K562 (cell line): Measurements from ENCODE around the gene ARHGAP15. TPM values are rescaled to one million over a fixed set of nuclear protein-coding genes. Genes with fewer than 3 reads are reported as not detected.

Experiments used
- ATAC-seq: fragments of 200-7000 bp; cut with Tn5 transposase; 3 replicates; pipeline ENCODE4 v1.9.1; 2020; ENCODE audit warnings: moderate library complexity
- BruUV-seq: library from RNA; stranded (reverse); fragments of 400-500 nt; replicated peaks from 2 replicates; lab custom pipeline; 2021; lab: Mats Ljungman, UMichigan
- CTCF ChIA-PET: fragments of 300-600 bp; formaldehyde crosslinking; extraction: SDS; loops from one replicate; lab custom pipeline; 2021; ENCODE audit warnings: low intra/inter-chr PET ratio; lab: Yijun Ruan, JAX
- POLR2A ChIA-PET: fragments of 300-600, 350-650 bp; sonication (Branson Sonifier 250); formaldehyde crosslinking; extraction: SDS; loops from one replicate; lab custom pipeline; 2021; ENCODE audit warnings: antibody characterized with exemption, inconsistent platforms; lab: Yijun Ruan, JAX
- DNase-seq, 4 experiments: peaks; one replicate each; pipeline versions ENCODE4 v3.0.0 to v3.0.0-alpha.2; 2011 to 2018; ENCODE audit warnings: low spot score in 3 of 4, mixed read lengths in 3 of 4; ENCODE audit errors: extremely low read depth in 1 of 4
- FAIRE-seq: peaks from 2 replicates; lab custom pipeline; 2011; peaks lifted over from hg19 to GRCh38; lab: Jason Lieb, UNC
- H2AFZ ChIP-seq: 2 replicates; pipeline ENCODE4 v1.6.0; 2011; ENCODE audit warnings: low read depth, low read length, control low read depth, inconsistent platforms
- H3K27ac ChIP-seq: fragments of 200-600 bp; 3 replicates; pipeline ENCODE4 v1.8.0; 2011; ENCODE audit warnings: low read depth, mild to moderate bottlenecking, control low read depth, inconsistent platforms, low read length, moderate library complexity, mixed read lengths; ENCODE audit errors: extremely low read depth
- H3K27me3 ChIP-seq, 2 experiments: fragments of 300-600 bp in 1 of 2; 2 replicates in 1 of 2; 3 replicates in 1 of 2; pipeline versions ENCODE4 v1.6.0 to v1.8.0; 2011; ENCODE audit warnings: inconsistent platforms in 2 of 2, low read length in 2 of 2, mild to moderate bottlenecking in 1 of 2, mixed read lengths in 1 of 2, moderate library complexity in 1 of 2; ENCODE audit not compliant: control insufficient read depth in 2 of 2, insufficient read depth in 2 of 2
- H3K36me3 ChIP-seq: fragments of 300-600 bp; 3 replicates; pipeline ENCODE4 v1.8.0; 2011; ENCODE audit warnings: mild to moderate bottlenecking, low read length, inconsistent platforms; ENCODE audit not compliant: control insufficient read depth, insufficient read depth
- H3K4me1 ChIP-seq, 2 experiments: fragments of 200-600 bp in 1 of 2; replicated peaks in 1 of 2; 2 replicates in 1 of 2; 3 replicates in 1 of 2; pipeline versions ENCODE4 v1.5.1 to v1.8.0; 2011; ENCODE audit warnings: inconsistent platforms in 2 of 2, low read length in 2 of 2, mild to moderate bottlenecking in 1 of 2, mixed read lengths in 1 of 2, moderate library complexity in 1 of 2; ENCODE audit not compliant: control insufficient read depth in 2 of 2, insufficient read depth in 2 of 2
- H3K4me2 ChIP-seq: 2 replicates; pipeline ENCODE4 v1.6.1; 2011; ENCODE audit warnings: low read length, control low read depth, inconsistent platforms, mixed read lengths; ENCODE audit not compliant: insufficient read depth
- H3K4me3 ChIP-seq: fragments of 200-600 bp; sonication (generic), shearing (Covaris generic); 2 replicates; pipeline ENCODE4 v1.5.1; 2016; ENCODE audit warnings: control low read depth, inconsistent platforms
- H3K79me2 ChIP-seq: fragments of 200-600 bp; 3 replicates; pipeline ENCODE4 v1.8.0; 2011; ENCODE audit warnings: low read length, inconsistent platforms; ENCODE audit not compliant: control insufficient read depth, insufficient read depth
- H3K9ac ChIP-seq, 2 experiments: 2 replicates each; pipeline versions ENCODE4 v1.6.0 to v1.6.1; 2011; ENCODE audit warnings: low read depth in 2 of 2, low read length in 2 of 2, control low read depth in 1 of 2, inconsistent platforms in 1 of 2, mild to moderate bottlenecking in 1 of 2, mixed read lengths in 1 of 2; ENCODE audit not compliant: insufficient read depth in 1 of 2
- H3K9me1 ChIP-seq: one replicate; pipeline ENCODE4 v1.6.0; 2011; ENCODE audit warnings: inconsistent platforms, mild to moderate bottlenecking, low read length, moderate library complexity; ENCODE audit not compliant: control insufficient read depth, insufficient read depth
- H3K9me3 ChIP-seq: replicated peaks from 2 replicates; pipeline ENCODE4 v1.5.1; 2011; ENCODE audit warnings: low read depth, low read length, inconsistent platforms; ENCODE audit not compliant: control insufficient read depth, insufficient read depth
- H4K20me1 ChIP-seq: replicated peaks from 2 replicates; pipeline ENCODE4 v1.6.1; 2011; ENCODE audit warnings: low read length, inconsistent platforms, mixed read lengths; ENCODE audit not compliant: control insufficient read depth, insufficient read depth
- ARID3A ChIP-seq: IDR thresholded peaks from 2 replicates; pipeline ENCODE4 v1.6.1; 2012; ENCODE audit warnings: low read depth, low read length, improper control_type of control experiment, borderline replicate concordance
- HDAC1 ChIP-seq, 2 experiments: fragments of 450-650 bp; IDR thresholded peaks; 2 replicates each; pipeline ENCODE4 v1.6.1; 2016 to 2017; ENCODE audit warnings: inconsistent platforms in 1 of 2, mild to moderate bottlenecking in 1 of 2, moderate library complexity in 1 of 2
- IRF2 ChIP-seq: sonication (generic); formaldehyde crosslinking; IDR thresholded peaks from 2 replicates; pipeline ENCODE4 v1.8.1; 2022; ENCODE audit warnings: mild to moderate bottlenecking, missing genetic modification reagents
- MEF2A ChIP-seq: IDR thresholded peaks from 2 replicates; pipeline ENCODE4 v1.6.1; 2011; ENCODE audit warnings: low read depth, mild to moderate bottlenecking, low read length, moderate library complexity; ENCODE audit not compliant: control insufficient read depth
- MXI1 ChIP-seq: IDR thresholded peaks from 2 replicates; pipeline ENCODE4 v1.6.1; 2011; ENCODE audit warnings: low read depth, mild to moderate bottlenecking, improper control_type of control experiment, low read length
- POLR3A ChIP-seq: IDR thresholded peaks from 2 replicates; pipeline ENCODE4 v1.6.1; 2011; ENCODE audit warnings: borderline replicate concordance, mild to moderate bottlenecking, moderate library complexity; ENCODE audit not compliant: insufficient read length, insufficient read depth; ENCODE audit errors: extremely low read depth
- SP2 ChIP-seq: IDR thresholded peaks from 2 replicates; pipeline ENCODE4 v1.6.1; 2011; ENCODE audit warnings: mild to moderate bottlenecking, low read depth, low read length, moderate library complexity; ENCODE audit not compliant: poor library complexity, severe bottlenecking; ENCODE audit errors: extremely low read depth
- SRSF3 ChIP-seq: fragments of 200-400 bp; formaldehyde crosslinking; IDR thresholded peaks from 2 replicates; pipeline ENCODE4 v1.6.1; 2016; ENCODE audit warnings: mild to moderate bottlenecking, low read length, moderate library complexity; ENCODE audit not compliant: insufficient read depth
- STAT5A ChIP-seq: IDR thresholded peaks from 2 replicates; pipeline ENCODE4 v1.6.1; 2012; ENCODE audit warnings: low read length, inconsistent platforms, borderline replicate concordance
- TBP ChIP-seq: optimal IDR thresholded peaks from 2 replicates; pipeline ENCODE3; 2011; ENCODE audit warnings: low read depth, low read length, improper control_type of control experiment
- ZBTB9 ChIP-seq: fragments of 450-650 bp; formaldehyde crosslinking; IDR thresholded peaks from 2 replicates; pipeline ENCODE4 v1.4.0; 2020; ENCODE audit warnings: mild to moderate bottlenecking, moderate library complexity
- ZNF121 ChIP-seq: sonication (generic); formaldehyde crosslinking; conservative IDR thresholded peaks from 2 replicates; pipeline ENCODE4 v1.8.0; 2022; ENCODE audit warnings: missing genetic modification reagents
- ZNF174 ChIP-seq: fragments of 250-450 bp; sonication (Bioruptor Pico); IDR thresholded peaks from 2 replicates; pipeline ENCODE4 v1.4.0; 2020; ENCODE audit warnings: mild to moderate bottlenecking
- ZNF707 ChIP-seq: fragments of 250-450 bp; sonication (Bioruptor Pico); conservative IDR thresholded peaks from 2 replicates; pipeline ENCODE4 v1.8.0; 2022; ENCODE audit warnings: inconsistent platforms, mild to moderate bottlenecking, moderate library complexity
- WGBS: fragments of 100-300 bp; shearing (Covaris generic); methylation state at CpG from one replicate; pipeline ENCODE4 v1.1.6; 2016; ENCODE audit warnings: low coverage, mixed read lengths; ENCODE audit not compliant: insufficient coverage; ENCODE audit errors: missing lambda C conversion rate; 5-methylcytosine and 5-hydroxymethylcytosine counted together
- in situ Hi-C: fragments of 300-500 bp; cut with MboI; formaldehyde crosslinking; loops from 4 replicates; pipeline ENCODE4 v1.15.0; 2018; ENCODE audit warnings: inconsistent platforms, mixed read lengths
- intact Hi-C: fragments of 100-400 bp; cut with micrococcal nuclease; formaldehyde crosslinking; loops from 2 replicates; pipeline ENCODE4 v1.14.2; 2022
- polyA plus RNA-seq, 8 experiments: library from polyadenylated mRNA; depleted of rRNA in 4 of 8; stranded (reverse) in 5 of 8; unstranded in 3 of 8; fragments of >200 nt; fragmentation: Nextera tagmentation in 2 of 8; fragmentation: Illumina TruSeq in 1 of 8; extraction: Ambion mirVana in 2 of 8; extraction: Trizol in 1 of 8; gene quantifications; 2 replicates each; pipeline versions ENCODE4 v1.2.1 to v1.2.3, GENCODE V29; 2011 to 2014; ENCODE audit warnings: inconsistent platforms in 1 of 8, missing spikeins in 1 of 8
- total RNA-seq, 7 experiments: library from RNA; depleted of rRNA in 6 of 7; stranded (reverse); fragments of >200 nt in 6 of 7; fragmentation: Illumina TruSeq in 2 of 7; extraction: Trizol in 2 of 7; gene quantifications; 2 replicates each; pipeline versions ENCODE4 v1.2.1 to v1.2.3, GENCODE V29; 2011 to 2021; ENCODE audit warnings: low replicate concordance in 1 of 7

ARHGAP15 gene
- total and polyA plus RNA-seq, 9 of the 15 experiments (the other 6 are each of a cell fraction or from before 2014, with no cell fraction given) = 1.5 to 17.9 (median 7.9) TPM

- no TSS peak for BruUV-seq
- POLR2A ChIA-PET = interaction anchor here (1.0 kb wide), 1 partner anchor 12 kb away, joined by 3 read pairs; no protein-coding TSS in a partner anchor
Observed at GRCh38 chr2:143690235-143690634, 561.0 kb downstream of the ARHGAP15 start.

GRCh38 chr2:143691121-143691520, 561.9 kb downstream of the ARHGAP15 start:
- POLR2A ChIA-PET = interaction anchor here (0.8 kb wide), 1 partner anchor 1498 kb away, joined by 3 read pairs; no protein-coding TSS in a partner anchor
- FAIRE-seq = no peak
- Histone ChIP-seq H3K9me1 (no peaks in the 10 kb centered on the region), H3K36me3 (no peaks in the 10 kb centered on the region), H3K27me3 (no peaks in the 10 kb centered on the region), H3K27ac (no peak overlapping the region), H3K79me2 (no peaks in the 10 kb centered on the region), H3K4me3 (no peak overlapping the region), H4K20me1 (no peaks in the 10 kb centered on the region), H3K9me3 (no peaks in the 10 kb centered on the region), H3K4me2 (no peak overlapping the region), H2AFZ (peak overlapping the region; percentile 22), H3K4me1 (peaks cover 0 to 4% of the 10 kb centered on the region in 2 experiments; a peak in 2 of 5 replicates), H3K9ac (no peak overlapping the region)
- in situ Hi-C loops (no loop called here), intact Hi-C loops (no loop called here)
- ATAC-seq = no peak
- 58% methylated on average over 3 of the region's 4 CpGs for WGBS
- CTCF ChIA-PET = no interaction called here
- BruUV-seq = no TSS peak
- DNase-seq = no peak
- TF ChIP-seq SRSF3 (no peak), POLR3A (no peak), ZBTB9 (CRISPR knock-in tag) (no peak), STAT5A (no peak), MXI1 (no peak), HDAC1 (IDR thresholded peaks at IDR 0.05) (no peak), ZNF121 (CRISPR knock-in tag) (no peak), ARID3A (no peak), TBP (no peak), SP2 (no peak), ZNF174 (no peak), ZNF707 (CRISPR knock-in tag) (no peak)

More at GRCh38 chr2:143690235-143690634, 561.0 kb downstream of the ARHGAP15 start:
- WGBS = 0% methylated on average over 2 of the region's 2 CpGs
- intact Hi-C loops (no loop called here), in situ Hi-C loops (no loop called here)
- Histone ChIP-seq H4K20me1 (no peaks in the 10 kb centered on the region), H3K27ac (no peak overlapping the region), H2AFZ (no peak overlapping the region), H3K4me2 (no peak overlapping the region), H3K36me3 (no peaks in the 10 kb centered on the region), H3K9me1 (no peaks in the 10 kb centered on the region), H3K79me2 (no peaks in the 10 kb centered on the region), H3K27me3 (no peaks in the 10 kb centered on the region), H3K9ac (no peak overlapping the region), H3K4me1 (peaks cover 0 to 4% of the 10 kb centered on the region in 2 experiments; a peak in 2 of 5 replicates), H3K4me3 (no peak overlapping the region), H3K9me3 (no peaks in the 10 kb centered on the region)
- FAIRE-seq = no peak
- ATAC-seq = no peak
- CTCF ChIA-PET = no interaction called here
- TF ChIP-seq IRF2 (CRISPR knock-in tag) (no peak), MEF2A (peak; percentile 24; the same call in 1 of the 2 replicates)
- DNase-seq = no peak
